Umbilical cord (tissue), 2 donors: ENCODE data around the gene TMEM184C. TPM values are rescaled to one million over a fixed set of nuclear protein-coding genes. Genes with fewer than 3 reads are reported as not detected.

Experiments
- DNase-seq: peaks from one replicate; pipeline ENCODE4 v3.0.0-alpha.2; 2015; ENCODE audit warnings: low spot score
- total RNA-seq: library from RNA; depleted of rRNA; stranded (reverse); fragments of >200 nt; gene quantifications from one replicate; pipeline ENCODE4 v1.2.3, GENCODE V29; 2014; ENCODE audit warnings: low replicate concordance; ENCODE audit not compliant: insufficient read depth

TMEM184C gene
- total RNA-seq, 1 donor from 2014 or later: 43.3 TPM

DNA sequence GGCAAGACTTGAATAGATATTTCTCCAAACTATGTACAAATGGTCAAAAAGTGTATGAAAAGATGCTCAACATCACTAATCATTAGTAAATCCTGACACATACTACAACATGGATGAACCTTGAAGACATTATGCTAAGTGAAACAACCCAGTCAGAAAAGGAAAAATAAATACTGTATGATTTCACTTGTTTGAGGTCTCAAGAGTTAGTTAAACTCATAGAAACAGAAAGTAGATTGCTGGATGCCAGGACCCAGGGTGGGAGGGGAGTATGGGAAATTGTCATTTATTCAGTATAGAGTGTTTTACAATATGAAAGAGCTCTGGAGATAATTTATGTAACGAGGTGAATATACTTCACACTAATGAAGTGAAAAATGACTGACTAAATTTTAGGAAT, 34.4 kb downstream of the TMEM184C start:
- DNase-seq: no peak

DNA sequence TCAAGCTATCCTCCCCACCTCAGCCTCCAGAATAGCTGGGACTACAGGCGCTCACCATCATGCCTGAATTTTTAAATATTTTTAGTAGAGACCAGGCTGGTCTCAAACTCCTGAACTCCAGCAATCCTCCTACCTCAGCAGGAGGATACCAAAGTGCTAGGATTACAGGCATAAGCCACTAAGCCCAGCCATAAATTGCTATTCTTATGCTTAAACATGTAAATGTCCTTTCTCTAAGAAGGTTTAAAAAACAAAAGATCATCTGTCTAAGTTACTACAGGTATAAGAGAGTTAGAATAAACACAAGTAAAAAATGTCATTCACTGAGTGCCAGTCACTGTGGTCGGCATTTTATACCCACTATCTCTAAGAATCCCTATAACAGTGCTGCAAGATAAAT, 38.4 kb downstream of the TMEM184C start:
- DNase-seq: no peak

DNA sequence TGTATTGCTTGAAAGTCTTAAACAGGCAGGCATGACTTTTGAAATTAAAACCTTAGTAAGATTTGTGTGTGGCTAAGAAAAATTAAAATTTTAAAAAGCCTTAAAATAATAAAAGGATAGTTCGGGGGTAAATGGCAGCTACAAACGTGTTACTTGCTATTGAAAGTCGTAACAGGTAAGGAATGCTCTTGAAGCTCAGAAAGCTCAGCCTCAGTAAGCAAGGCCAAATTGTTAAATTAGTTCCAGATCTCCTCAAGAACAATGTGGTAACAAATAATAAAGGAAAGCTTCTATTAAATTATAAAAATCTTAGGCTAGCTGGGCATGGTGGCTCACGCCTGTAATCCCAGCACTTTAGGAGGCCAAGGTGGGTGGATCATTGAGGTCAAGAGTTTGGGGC, 41.3 kb downstream of the TMEM184C start:
- no peak for DNase-seq

DNA sequence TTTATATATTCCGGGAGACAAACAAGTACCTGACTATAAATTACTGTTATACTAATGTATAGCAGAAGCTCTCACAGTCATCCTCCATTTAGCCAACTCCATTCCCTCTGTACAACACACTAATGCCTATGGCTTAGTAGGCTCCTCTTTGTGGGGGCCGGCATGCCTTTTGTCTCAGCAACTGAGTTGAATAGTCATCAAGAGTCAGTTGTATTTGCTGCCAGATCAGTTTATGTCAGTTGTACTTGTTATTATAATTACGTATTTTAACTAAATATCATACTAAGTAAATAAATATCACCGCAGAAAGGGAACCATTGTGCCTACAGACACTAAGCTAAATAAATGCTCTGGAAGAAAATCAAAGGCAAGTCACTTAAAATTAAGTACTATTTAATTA, 56.9 kb downstream of the TMEM184C start:
- DNase-seq: no peak

DNA sequence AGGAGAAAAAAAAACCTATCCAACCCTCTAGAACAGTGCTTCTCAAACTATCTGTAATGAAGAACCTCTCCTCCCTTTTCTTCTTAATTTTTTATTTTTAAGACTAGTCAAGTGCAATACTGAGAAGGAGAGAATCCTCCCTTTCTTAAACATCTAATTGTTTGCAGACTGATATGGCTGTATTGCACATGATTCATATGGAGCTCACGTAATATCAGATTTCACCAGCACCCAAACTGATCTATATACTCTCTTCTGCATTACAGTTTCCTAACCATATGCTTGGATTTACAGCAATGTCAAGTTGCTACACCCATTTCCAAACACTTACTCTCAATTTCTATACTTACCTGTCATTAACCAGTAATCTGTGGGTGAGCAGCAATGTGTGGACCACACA, 57.3 kb downstream of the TMEM184C start:
- DNase-seq: no peak

DNA sequence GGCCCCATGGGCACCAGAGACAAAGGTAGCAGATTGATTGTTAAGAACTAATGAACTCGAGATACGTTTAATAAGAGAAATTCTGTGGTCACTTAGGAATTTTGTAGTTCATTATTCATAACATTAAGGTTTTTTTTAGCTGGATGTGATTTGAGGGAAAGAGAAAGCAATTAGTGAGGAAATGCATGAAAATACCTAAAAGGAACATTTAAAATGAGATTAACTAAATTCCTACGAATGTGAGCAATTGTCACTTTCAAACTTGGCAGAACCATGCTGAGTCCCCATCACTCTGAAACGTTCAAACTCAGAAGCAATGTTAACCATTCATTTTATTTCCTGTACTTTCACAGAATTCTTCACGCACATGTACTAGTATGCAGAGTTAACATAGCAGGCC, 60.9 kb downstream of the TMEM184C start:
- no peak for DNase-seq

DNA sequence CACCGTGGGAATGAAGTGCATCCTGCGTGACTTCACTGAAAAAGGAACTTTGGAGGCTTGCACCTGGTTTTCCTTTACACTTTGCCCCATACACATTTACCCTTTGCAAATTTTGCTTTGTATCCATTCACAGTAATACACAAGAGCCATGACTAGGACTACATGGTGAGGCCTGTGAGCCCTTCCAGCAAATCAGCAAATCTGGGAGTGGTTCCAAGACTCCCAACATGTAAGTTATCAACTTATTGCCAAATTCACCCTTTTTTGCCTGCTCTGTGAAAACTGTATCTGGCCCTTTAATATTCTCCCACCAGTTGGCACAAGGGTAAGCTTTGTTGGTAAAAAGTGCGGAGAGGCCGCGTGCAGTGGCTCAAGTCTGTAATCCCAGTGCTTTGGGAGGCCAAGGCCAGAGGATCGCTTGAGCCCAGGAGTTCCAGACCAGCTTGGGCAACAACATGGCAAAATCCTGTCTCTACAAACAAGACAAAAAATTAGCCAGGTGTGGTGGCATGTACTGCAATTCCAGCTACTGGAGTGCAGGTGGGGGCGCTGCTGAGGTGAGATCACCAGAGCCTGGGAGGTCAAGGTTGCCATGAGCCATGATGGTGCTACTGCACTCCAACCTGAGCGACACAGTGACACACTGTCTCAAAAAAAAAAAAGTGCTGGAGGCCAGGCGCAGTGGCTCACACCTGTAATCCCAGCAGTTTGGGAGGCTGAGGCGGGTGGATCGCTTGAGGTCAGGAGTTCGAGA, 61.8 kb downstream of the TMEM184C start:
- no peak for DNase-seq

DNA sequence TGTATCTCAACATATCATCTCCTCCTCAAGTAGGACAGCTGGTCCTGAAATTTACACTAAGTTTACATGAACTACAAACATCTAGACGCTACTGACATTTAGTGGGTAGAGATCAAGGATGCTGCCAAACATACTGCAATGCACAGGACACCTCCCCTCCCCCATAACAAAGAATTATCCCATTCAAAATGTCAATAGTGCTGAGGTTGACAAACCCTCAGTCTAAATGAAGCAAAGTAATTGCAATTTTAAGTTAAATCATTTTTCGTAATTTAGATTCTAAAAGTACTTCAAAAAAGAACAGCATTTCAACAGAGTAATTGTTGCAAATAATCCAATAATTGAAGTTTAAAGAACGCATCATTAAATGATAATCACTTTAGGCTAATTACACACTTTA, 65.6 kb downstream of the TMEM184C start:
- DNase-seq: no peak

DNA sequence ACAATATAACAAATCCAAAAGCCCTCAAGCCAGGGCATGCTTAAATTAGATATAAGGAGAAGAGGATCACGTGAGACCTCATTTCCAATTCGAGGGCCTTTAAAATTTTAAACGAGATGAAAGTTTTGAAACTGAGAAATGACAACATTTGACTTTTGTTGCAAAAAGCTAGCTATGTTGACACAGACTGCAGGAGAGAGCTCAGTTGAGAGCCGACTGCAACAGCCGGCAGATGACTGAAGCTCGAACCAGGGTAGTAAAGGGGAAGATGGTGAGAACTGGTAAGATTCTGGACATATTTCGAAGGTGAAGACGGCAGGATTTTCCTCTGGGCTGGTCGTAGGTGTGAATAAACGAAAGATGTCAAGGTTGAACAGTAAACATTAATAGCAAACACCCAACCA, 66.0 kb downstream of the TMEM184C start:
- DNase-seq: peak; percentile 46

DNA sequence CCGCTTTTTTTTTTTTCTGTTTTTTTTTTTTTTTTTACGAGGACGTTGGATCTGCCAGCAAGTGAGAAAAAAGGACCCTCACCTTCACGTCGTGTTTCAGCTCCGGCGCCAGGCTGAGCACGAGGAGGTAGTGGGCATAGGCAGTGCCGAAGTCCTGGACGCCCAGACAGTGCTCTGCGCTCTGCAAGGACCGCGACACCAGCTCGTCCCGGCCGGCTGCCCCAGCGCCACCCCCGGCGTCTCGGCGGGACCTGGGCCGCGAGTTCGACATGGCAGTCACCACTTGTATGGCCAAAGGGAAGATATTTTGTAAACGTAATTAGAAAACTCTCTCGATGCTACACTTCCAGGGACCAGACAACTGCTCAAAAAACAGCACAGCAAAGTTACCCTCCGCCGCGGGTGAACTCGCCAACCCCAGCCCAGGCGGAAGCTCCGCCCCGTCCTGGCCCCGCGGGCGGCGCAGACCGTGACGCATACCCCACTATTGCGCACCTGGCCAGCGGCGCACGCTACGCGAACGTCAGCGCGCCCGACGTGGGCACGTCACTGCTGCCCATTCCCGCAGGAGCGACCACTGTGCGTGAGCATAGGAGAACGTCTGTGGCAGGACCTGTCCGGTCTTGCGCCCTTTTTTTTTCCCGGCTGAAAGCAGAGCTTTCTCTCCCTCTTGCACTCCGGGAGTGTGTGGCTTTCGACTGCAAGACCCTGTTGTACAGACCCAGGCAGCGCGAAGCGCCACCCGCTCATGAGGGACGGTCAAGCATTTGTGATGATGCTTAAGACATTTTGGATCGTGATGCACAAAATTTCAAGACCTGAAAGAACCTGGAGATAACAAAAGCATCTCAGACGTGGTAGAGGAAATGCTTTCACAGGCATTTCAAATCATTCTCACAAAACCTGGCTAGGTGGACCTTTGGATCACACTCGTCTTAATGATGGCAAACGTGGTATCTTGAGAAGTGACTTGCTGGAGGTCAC, 66.8 kb downstream of the TMEM184C start, which contains the start of gene PRMT9:
Gene PRMT9, minus strand, starts transcription at position 447 of the 984 bp plus-strand sequence. Its CDS starts 176 bp downstream, at position 271.
- peak; percentile 91 for DNase-seq

DNA sequence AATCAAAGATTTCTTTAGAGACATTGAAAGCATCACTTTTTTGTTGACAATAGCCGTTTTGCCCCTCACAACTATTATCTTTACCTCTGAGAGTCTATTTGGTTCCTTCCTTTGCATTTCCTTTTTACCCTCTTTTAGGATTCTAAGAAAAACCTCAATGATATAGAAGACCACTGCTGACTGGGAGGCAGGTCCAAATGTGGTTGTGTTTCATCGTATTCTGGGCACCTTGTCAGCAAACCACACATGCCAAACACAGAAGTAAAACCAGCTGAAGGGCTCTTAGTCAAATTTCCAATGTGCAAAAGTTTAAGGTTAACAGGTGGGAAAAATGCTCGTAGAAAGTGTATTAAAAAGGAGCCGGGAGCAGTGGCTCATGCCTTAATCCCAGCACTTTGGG, 71.9 kb downstream of the TMEM184C start:
- DNase-seq: no peak

DNA sequence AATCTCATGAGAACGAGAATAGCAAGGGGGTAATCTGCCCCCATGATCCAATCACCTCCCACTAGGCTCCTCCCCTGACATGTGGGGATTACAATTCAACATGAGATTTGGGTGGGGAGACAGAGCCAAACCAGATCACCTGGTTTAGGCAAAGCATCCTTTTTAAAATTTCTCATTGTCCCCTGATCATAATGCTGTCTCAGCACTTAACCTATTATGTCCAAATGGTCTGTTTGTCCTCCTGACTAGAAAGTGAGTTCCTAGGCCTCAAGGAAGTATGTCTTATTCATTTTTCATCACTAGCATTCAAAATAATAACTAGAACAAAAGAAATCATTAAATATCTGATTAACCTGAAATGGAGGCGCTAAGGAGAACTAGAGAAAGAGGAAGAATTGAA, 74.6 kb downstream of the TMEM184C start:
- no peak for DNase-seq

DNA sequence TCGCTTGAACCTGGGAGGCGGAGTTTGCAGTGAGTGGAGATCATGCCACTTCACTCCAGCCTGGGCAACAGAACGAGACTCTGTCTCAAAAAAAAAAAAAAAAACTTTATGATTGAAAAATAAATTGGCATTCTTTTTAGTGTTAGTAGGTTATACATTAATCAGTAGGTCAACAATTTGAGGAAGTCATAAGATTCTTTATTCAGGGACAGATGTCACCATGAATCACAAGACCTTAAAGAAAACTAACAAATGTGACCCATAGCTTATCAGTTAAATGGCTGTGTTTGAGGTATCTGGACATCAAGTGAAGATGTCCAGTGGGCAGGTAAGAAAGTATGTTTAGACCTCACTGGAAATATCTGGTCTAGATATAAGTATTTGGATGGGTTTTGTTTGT, 76.0 kb downstream of the TMEM184C start:
- DNase-seq: no peak

DNA sequence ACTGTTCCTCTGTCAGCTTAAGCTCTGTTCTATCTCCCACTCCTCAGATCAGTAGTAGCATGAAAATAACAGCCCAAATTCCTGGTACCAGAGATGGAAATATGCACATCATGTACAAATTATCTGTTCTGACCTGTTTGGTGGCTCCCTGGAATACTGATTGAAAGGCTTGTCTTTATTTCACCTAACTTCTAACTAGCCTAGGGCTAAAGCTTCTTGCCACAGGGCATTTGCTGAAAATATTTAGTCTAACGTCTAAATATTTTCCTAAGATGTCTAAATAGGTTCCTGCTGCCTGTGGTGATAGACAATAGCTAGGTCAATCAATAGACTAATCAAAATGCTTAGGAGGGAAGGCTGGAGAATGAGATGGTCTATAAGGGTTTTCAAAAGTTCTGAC, 79.7 kb downstream of the TMEM184C start:
- DNase-seq: no peak

DNA sequence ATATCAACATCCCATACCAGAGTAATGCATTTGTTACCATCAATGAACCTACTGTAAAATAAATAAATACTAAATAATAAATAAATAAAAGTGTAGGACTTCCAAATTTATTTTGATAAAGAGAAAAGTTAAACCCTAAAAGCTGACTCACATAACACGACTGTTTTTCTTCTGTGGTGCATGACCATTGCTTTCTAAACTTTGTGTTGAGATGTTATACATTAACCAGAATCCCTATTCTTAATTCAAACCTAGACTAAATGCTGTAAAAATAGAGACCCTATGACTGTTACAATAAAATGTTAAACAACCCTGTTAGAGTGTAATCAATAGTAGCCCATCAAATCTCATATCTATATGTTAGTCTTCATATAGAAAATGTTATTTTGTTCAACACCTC, 87.6 kb downstream of the TMEM184C start:
- no peak for DNase-seq

DNA sequence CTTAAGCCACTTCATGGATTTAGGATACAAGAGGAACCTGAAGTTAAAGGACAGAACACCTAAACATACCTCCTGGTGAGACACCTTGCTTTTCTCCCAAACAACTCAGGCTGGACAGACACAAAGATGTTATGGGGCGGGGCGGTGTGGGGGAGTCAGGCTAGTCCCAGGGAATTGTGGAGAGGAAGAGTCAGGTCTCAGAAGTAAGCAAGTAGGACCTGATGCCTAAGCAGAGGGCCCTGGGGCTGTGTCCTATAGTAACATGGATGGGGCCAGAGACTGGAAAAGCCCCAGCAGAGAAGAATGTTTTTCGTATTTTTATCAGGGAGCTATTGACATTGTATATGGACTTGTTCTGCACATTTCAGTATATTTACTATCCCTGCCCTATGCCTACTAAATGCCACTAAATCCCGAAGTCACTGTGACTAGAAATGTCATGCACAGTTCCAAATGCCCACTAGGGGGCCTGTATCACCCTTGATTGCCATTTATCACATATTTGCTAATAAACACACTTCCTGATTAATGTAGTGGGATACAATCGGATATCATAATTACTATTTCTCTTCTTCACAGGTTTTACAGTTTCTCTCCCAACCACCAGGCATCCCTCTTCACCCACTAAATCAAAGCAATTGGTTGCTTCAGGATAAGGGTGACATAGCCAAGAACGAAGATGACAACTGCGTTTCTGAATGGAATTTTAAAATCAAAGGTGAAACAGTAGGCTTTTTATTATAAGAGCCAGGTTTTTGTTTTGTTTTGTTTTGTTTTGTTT, 90.9 kb downstream of the TMEM184C start:
- peak; percentile 44 for DNase-seq

DNA sequence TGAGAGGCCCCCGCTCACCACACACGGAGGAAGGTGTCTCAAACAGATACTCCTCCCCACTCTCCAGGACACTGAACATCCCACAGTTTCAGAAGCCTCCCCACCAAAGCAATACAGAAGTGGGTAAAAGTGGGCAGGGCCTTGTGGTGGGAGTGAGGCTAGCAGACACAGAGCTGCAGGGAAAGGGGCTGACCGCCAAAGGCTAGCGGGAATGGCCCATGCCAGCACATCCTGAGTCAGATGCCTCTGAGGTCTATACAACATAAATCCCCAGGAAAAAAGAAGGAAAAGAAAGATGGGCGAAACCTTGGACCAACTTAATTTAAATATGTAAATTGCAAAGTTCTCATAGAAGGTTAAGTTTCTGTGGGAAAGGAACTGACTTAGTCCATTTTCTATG, 92.8 kb downstream of the TMEM184C start:
- DNase-seq: no peak

DNA sequence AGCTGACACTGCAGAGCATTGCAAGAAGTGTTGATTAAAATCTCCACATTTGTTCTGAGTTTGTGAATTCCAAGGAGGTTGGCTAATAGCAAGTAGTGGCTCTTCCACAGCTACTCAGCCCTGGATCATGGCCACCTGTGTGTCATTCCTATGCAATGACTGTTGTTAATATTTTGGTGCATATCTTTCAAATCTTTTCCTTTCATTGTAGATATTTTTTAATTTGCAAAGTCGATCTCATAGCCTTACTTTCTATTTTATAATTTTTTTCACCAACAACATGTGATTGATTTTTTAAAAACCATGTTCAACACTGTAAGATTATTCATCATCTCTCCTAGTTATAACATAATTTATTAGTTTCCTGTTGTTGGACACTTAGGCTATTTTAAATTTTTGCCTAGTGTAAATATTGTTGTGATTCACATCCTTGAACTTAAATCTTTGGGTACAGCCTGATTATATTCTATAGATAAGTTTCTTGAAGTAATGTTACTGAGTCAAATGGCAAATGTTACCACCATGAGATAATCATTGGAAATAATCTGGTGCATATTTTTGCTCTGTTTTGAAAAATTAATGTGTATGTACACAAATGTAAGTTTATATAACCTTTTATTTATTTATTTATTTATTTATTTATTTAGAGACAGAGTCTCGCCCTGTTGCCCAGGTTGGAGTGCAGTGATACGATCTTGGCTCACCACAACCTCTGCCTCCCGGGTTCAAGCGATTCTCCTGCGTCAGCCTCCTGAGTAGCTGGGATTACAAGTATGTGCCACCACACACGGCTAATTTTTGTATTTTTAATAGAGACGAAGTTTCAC, 97.6 kb downstream of the TMEM184C start:
- DNase-seq: no peak

DNA sequence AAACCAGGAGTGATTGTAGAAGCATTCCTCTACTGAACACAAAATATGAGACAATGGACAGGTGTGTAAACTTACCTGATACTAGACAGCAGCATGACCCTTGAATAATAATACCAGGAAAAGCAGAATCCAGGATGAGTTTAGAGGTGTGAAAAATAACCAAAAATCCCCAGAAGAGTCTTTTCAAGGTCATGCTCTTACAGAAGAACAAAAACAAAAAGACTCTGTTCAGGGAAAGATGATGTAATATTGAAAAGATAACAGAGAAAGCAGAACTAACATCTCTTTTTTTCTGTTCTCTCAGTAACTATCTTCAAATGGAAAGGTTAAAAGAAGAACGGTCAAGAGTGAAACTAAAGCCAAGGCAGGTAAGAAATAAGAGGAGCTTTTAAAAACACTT, 100.7 kb downstream of the TMEM184C start:
- DNase-seq: no peak
